ENCODE results near the gene CRYBB3.
"Not testable (repeated sequence)": the region's sequence is repeated elsewhere in the genome, so short reads cannot be mapped to it uniquely, and the experiment has no call there.

Gene CRYBB3

DNA sequence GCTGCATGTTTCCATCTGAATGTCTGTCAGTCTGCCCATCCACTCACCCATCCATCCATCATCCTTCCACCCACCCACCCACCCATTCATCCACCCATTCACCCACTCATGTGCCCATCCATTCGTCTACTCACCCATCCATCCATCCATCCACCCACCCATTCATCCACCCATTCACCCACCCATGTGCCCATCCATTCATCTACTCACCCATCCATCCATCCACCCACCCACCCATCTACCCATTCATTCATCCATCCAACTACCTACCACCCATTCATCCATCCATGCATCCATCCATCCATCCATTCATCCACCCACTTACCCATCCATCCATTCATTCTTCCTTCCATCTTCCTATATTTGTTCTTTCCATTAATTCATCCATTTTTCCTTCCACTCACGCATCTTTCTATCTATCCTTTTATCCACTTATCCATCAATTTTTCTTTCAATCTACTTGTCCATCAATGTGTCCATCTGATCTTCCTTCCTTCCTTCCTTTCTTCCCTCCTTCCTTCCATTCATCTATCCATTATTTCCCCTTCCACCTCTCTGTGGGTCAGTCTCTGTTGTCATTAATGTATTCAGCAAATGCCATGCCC lies 8.0 kb downstream of the CRYBB3 start:
- no peak for DNase-seq

GRCh38 chr22:25208328-25208727 lies 8.7 kb downstream of the CRYBB3 start:
- no peak for DNase-seq

GRCh38 chr22:25208743-25209505 lies 9.3 kb downstream of the CRYBB3 start:
- no peak for DNase-seq

GRCh38 chr22:25210793-25211192 lies 11.1 kb downstream of the CRYBB3 start:
- DNase-seq: no peak

DNA sequence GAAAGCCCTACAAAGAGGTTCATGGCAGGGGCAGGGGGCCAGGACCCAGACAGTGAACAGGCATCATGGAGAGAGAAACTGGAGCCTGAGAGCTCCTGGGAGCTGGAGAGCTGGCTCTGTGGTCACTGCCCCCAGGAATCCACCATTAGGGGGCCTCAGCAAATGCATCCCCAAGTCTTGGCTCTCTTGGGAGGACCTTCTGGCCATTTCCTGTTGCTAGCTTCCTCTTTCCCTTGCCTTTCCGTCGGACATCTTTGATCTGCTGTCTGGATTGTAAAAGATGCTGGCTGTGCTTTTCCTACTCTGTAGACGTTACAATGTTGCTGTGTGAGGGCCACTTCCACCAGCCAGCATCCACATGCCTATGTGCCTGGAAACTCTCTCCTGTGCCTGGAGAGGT lies 12.7 kb downstream of the CRYBB3 start:
- no peak for DNase-seq

- no peak for DNase-seq
These were observed 13.6 kb downstream of the CRYBB3 start for GRCh38 chr22:25213221-25213620.

- DNase-seq: no peak
These were observed 16.6 kb downstream of the CRYBB3 start for GRCh38 chr22:25216230-25216629.

GRCh38 chr22:25219211-25219689 lies 19.6 kb downstream of the CRYBB3 start, which contains the start of gene CRYBB2:
Gene CRYBB2 (plus strand): TSS chr22:25219639. CDS start chr22:25221430, 1,791 bp downstream.
- no peak for DNase-seq

GRCh38 chr22:25219948-25220442 lies 20.3 kb downstream of the CRYBB3 start:
- no peak for DNase-seq

GRCh38 chr22:25221790-25222189 lies 22.1 kb downstream of the CRYBB3 start:
- no peak for DNase-seq

DNA sequence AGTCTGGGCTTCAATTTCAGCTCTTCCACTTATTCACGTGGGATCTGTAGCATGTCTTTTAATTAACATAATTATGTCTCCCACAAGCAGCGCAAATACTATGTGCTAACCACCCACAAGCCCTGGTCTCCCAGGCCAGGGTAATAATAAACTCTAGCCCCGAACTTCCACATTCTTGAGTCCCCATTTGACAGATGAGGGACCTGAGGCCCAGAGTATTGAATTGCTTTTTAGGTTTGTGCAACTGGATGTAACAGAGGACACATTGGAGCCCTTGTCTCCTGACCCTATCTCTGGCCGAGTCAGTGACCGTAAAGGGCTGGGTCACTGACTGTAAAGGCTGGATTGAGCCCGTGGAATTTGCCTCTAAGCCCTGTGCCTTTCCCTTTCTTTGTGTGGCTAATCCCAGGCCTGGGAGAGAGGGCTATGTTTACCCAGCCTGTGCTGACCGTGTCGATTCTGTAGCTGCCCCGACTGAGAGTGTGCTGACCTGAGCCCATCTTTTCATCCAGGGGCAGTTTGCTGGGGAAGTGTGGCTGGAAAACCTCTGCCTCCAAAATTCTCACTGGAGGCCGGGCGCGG lies 23.7 kb downstream of the CRYBB3 start:
- DNase-seq: no peak

DNA sequence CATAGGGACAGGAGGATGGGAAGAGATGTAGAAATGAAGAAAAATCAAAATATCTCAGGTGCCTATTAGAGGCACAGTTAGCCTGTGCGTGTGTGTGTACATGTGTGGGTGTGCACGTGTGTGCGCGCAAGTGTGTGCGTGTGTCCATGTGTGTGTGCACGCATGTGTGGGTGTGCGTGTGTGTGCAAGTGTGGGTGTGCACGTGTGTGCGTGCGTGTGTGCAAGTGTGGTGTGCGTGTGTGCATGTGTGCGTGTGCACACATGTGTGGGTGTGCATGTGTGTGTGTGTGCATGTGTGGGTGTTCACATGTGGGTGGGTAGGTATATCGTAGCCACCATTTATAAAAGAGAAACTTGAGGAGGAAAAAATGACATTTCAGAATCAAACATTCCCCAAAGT lies 29.2 kb downstream of the CRYBB3 start:
- DNase-seq: no peak

- not testable (repeated sequence) for DNase-seq
These were observed 31.1 kb downstream of the CRYBB3 start for GRCh38 chr22:25230760-25231159.

GRCh38 chr22:25232301-25232700 lies 32.6 kb downstream of the CRYBB3 start:
- no peak for DNase-seq

DNA sequence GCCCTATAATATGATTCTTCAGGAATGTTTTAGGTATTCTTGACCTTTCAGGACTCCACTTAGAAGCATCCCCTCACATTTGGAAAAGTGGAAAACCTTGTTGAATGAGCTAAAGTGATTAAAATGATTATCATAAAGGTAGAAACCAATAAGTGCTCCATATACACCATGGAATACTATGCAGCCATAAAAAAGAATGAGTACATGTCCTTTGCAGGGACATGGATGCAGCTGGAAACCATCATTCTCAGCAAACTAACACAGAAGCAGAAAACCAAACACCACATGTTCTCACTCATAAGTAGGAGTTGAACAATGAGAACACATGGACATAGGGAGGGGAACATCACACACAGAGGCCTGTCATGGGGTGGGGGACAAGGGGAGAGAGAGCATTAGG lies 34.0 kb downstream of the CRYBB3 start:
- DNase-seq: not testable (repeated sequence)

DNA sequence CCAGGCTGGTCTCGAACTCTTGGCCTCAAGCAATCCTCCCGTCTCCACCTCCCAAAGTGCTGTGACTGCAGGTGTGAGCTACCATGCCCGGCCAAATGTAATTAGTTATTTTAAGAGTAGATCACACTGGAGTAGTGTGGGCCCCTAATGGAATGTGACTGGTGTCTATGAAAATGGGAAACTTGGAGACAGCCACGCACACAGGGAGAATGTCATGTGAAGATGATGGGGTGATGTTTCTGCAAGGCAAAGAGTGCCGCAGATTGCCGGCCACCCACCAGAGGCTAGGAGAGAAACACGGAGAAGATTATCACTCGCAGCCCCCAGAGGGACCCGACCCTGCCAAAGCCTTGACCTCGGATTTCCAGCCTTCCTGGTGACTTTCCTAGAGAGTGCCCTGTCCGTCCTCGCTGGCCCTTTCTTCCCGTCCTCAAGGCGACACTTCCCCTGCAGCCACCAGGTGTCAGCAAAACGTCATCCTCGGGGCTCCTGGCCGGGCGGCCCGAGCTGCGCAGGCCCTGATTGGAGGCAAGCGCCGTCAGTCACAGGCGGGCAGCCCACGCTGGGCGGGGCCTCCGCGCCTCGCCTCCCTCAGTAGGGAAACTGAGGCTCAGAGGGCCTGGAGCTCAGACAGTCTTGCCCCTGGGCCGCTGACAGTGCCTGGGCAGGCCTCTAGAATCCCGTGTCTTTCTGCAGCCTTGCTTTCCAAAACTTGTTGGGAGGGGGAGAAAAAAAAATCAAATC lies 36.1 kb downstream of the CRYBB3 start:
- DNase-seq: peak; percentile 3

- no peak for DNase-seq
These were observed 36.8 kb downstream of the CRYBB3 start for GRCh38 chr22:25236417-25236816.

DNA sequence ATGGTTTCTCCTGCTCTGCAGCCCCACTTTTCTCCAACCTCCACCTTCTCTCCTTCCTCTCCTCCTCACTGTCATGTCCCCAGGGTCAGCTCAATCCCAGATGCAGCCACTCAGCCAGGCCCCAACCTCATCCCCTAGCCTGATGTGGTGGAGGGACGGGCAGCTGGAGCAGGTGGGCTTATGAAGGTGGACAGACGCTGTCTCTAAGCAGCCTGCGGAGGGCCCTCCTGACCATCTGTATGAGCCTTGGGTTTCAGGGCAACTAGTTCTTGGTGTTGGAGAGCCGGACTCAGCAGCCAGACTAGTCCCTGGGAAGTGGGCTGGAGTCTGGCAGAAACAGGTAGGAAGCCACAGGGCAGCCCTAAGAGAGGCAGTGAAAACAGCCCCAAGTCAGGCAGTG lies 37.8 kb downstream of the CRYBB3 start:
- DNase-seq: no peak

GRCh38 chr22:25238058-25238457 lies 38.4 kb downstream of the CRYBB3 start:
- not testable (repeated sequence) for DNase-seq

GRCh38 chr22:25255169-25255568 lies 55.5 kb downstream of the CRYBB3 start:
- not testable (repeated sequence) for DNase-seq
